Ishikawa (cell line): ENCODE data around the gene ARHGAP26.

Experiments
- CEBPB ChIP-seq: IDR thresholded peaks from 2 replicates; pipeline ENCODE4 v1.6.1; 2012
- CREB1 ChIP-seq: IDR thresholded peaks from 2 replicates; pipeline ENCODE4 v1.6.1; 2012; ENCODE audit warnings: low read depth
- EP300 ChIP-seq: IDR thresholded peaks from 2 replicates; pipeline ENCODE4 v1.6.1; 2012; ENCODE audit warnings: borderline replicate concordance
- RAD21 ChIP-seq: IDR thresholded peaks from 2 replicates; pipeline ENCODE4 v1.6.1; 2012; ENCODE audit warnings: low read depth
- TAF1 ChIP-seq: IDR thresholded peaks from 2 replicates; pipeline ENCODE4 v1.6.1; 2012; ENCODE audit warnings: low read depth, mild to moderate bottlenecking
- TEAD4 ChIP-seq: IDR thresholded peaks from 2 replicates; pipeline ENCODE4 v1.6.1; 2012
- TF ChIP-seq, protein P1 (sequence below): IDR thresholded peaks from 2 replicates; pipeline ENCODE4 v1.6.1; 2012; ENCODE audit warnings: low read depth, mild to moderate bottlenecking

DNA sequence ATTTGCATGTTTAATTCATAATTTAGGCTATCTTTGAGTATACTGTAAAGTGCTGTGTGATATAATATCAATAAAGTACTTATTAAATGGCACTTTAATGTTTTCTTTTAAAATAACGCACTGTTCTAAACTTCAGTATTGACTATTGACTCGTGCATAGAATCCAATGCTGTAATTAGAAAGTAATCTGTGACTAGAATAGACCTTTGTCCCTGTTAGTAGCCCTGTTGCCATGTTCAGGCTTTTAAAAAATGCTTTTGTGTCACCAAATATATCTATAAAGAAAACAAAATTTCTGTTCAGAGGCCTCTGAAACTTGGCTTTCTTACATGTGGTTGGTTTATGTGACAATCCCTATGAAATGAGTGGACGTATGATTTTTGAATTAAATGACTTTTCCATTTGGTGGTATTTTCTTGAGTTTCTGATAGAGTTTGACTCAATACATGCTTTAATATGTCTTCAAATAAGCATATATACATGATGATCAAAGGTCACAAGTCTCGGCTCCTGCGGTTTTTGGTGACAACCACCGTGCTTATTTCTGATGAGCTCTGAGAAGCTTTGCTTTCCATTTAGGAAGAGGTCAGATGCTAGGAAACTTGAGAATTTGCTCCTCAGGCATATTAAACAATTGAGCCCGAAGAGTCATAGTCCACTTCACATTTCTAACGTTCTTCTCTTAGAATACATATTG, 458.6 kb downstream of the ARHGAP26 start:
- no peak for TF ChIP-seq CREB1
- TF ChIP-seq TAF1: no peak
- no peak for TF ChIP-seq RAD21
- no peak for TF ChIP-seq CEBPB
- no peak for TF ChIP-seq EP300
- TF ChIP-seq TEAD4: no peak
- TF ChIP-seq, protein P1, sequence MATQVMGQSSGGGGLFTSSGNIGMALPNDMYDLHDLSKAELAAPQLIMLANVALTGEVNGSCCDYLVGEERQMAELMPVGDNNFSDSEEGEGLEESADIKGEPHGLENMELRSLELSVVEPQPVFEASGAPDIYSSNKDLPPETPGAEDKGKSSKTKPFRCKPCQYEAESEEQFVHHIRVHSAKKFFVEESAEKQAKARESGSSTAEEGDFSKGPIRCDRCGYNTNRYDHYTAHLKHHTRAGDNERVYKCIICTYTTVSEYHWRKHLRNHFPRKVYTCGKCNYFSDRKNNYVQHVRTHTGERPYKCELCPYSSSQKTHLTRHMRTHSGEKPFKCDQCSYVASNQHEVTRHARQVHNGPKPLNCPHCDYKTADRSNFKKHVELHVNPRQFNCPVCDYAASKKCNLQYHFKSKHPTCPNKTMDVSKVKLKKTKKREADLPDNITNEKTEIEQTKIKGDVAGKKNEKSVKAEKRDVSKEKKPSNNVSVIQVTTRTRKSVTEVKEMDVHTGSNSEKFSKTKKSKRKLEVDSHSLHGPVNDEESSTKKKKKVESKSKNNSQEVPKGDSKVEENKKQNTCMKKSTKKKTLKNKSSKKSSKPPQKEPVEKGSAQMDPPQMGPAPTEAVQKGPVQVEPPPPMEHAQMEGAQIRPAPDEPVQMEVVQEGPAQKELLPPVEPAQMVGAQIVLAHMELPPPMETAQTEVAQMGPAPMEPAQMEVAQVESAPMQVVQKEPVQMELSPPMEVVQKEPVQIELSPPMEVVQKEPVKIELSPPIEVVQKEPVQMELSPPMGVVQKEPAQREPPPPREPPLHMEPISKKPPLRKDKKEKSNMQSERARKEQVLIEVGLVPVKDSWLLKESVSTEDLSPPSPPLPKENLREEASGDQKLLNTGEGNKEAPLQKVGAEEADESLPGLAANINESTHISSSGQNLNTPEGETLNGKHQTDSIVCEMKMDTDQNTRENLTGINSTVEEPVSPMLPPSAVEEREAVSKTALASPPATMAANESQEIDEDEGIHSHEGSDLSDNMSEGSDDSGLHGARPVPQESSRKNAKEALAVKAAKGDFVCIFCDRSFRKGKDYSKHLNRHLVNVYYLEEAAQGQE: no peak
